ENCODE measurements around the gene MAP2K5.

The MAP2K5 gene

GRCh38 chr15:67731112-67731721 is 188.7 kb downstream of the MAP2K5 start:
- TF ChIP-seq CTCF (conservative IDR thresholded peaks at IDR 0.05; ENCODE audit: low read length), result no peak
- no peak for DNase-seq (ENCODE audit: low read depth)
- H3K4me3 ChIP-seq (ENCODE audit: low read length), result no peak overlapping the region

GRCh38 chr15:67732164-67732563 is 189.7 kb downstream of the MAP2K5 start:
- no peak overlapping the region for H3K4me3 ChIP-seq (ENCODE audit: low read length)
- no peak for DNase-seq (ENCODE audit: low read depth)
- no peak for TF ChIP-seq CTCF (conservative IDR thresholded peaks at IDR 0.05; ENCODE audit: low read length)

- TF ChIP-seq CTCF (conservative IDR thresholded peaks at IDR 0.05; ENCODE audit: low read length), result no peak
- no peak for DNase-seq (ENCODE audit: low read depth)
- H3K4me3 ChIP-seq (ENCODE audit: low read length), result no peak overlapping the region
Measured at GRCh38 chr15:67732671-67733374, 190.3 kb downstream of the MAP2K5 start.

GRCh38 chr15:67735896-67736295 is 193.4 kb downstream of the MAP2K5 start:
- no peak for TF ChIP-seq CTCF (conservative IDR thresholded peaks at IDR 0.05; ENCODE audit: low read length)
- no peak for DNase-seq (ENCODE audit: low read depth)
- H3K4me3 ChIP-seq (ENCODE audit: low read length), result no peak overlapping the region

GRCh38 chr15:67736810-67737209 is 194.3 kb downstream of the MAP2K5 start:
- H3K4me3 ChIP-seq (ENCODE audit: low read length), result no peak overlapping the region
- no peak for DNase-seq (ENCODE audit: low read depth)
- TF ChIP-seq CTCF (conservative IDR thresholded peaks at IDR 0.05; ENCODE audit: low read length), result no peak

GRCh38 chr15:67738056-67738455 is 195.6 kb downstream of the MAP2K5 start:
- no peak for DNase-seq (ENCODE audit: low read depth)
- TF ChIP-seq CTCF (conservative IDR thresholded peaks at IDR 0.05; ENCODE audit: low read length), result no peak
- H3K4me3 ChIP-seq (ENCODE audit: low read length), result no peak overlapping the region

- TF ChIP-seq CTCF (conservative IDR thresholded peaks at IDR 0.05; ENCODE audit: low read length), result no peak
- H3K4me3 ChIP-seq (ENCODE audit: low read length), result no peak overlapping the region
- DNase-seq (ENCODE audit: low read depth), result no peak
Measured at GRCh38 chr15:67740405-67740804, 197.9 kb downstream of the MAP2K5 start.

Data from AG10803 (cell line).